Muscle layer of duodenum (tissue), 2 donors: Measurements from ENCODE around the gene OR52B2.

Source experiments
- H3K27ac ChIP-seq: one replicate; pipeline ENCODE4 v1.7.0; 2013; ENCODE audit warnings: mild to moderate bottlenecking, low read length
- H3K27me3 ChIP-seq: one replicate; pipeline ENCODE4 v1.7.0; 2013; ENCODE audit warnings: low read depth, mild to moderate bottlenecking, control low read depth, low read length
- H3K36me3 ChIP-seq, 2 donors: one replicate each; pipeline ENCODE4 v1.7.0; 2013; ENCODE audit warnings: low read length in 2 of 2, control low read depth in 1 of 2, mild to moderate bottlenecking in 1 of 2; ENCODE audit not compliant: insufficient read depth in 2 of 2, control insufficient read depth in 1 of 2
- H3K4me1 ChIP-seq, 2 donors: one replicate each; pipeline ENCODE4 v1.7.0; 2013; ENCODE audit warnings: low read length in 2 of 2, mild to moderate bottlenecking in 2 of 2, control low read depth in 1 of 2, moderate library complexity in 1 of 2; ENCODE audit not compliant: insufficient read depth in 2 of 2, control insufficient read depth in 1 of 2
- H3K4me3 ChIP-seq, 2 donors: one replicate each; pipeline ENCODE4 v1.7.0; 2013; ENCODE audit warnings: low read length in 2 of 2, low read depth in 1 of 2, mild to moderate bottlenecking in 1 of 2
- H3K9me3 ChIP-seq, 2 donors: one replicate each; pipeline ENCODE4 v1.7.0; 2013; ENCODE audit warnings: low read length in 2 of 2, control low read depth in 1 of 2, mild to moderate bottlenecking in 1 of 2; ENCODE audit not compliant: control insufficient read depth in 1 of 2
- donor health status: healthy.

The OR52B2 gene

GRCh38 chr11:6202041-6202440, 31.9 kb upstream of the OR52B2 start:
- H3K4me3 ChIP-seq = no peak overlapping the region
- peaks cover 0 to 6% of the 10 kb centered on the region in 2 donors for H3K36me3 ChIP-seq
- no peaks in the 10 kb centered on the region for H3K27me3 ChIP-seq
- H3K4me1 ChIP-seq = no peaks in the 10 kb centered on the region
- no peaks in the 10 kb centered on the region for H3K9me3 ChIP-seq
- H3K27ac ChIP-seq = no peak overlapping the region

GRCh38 chr11:6201481-6201880, 31.4 kb upstream of the OR52B2 start:
- no peak overlapping the region for H3K27ac ChIP-seq

GRCh38 chr11:6200975-6201374, 30.8 kb upstream of the OR52B2 start:
- H3K36me3 ChIP-seq = peaks cover 0 to 6% of the 10 kb centered on the region in 2 donors
- no peaks in the 10 kb centered on the region for H3K27me3 ChIP-seq
- no peak overlapping the region for H3K27ac ChIP-seq
- no peaks in the 10 kb centered on the region for H3K9me3 ChIP-seq
- H3K4me3 ChIP-seq = no peak overlapping the region
- H3K4me1 ChIP-seq = no peaks in the 10 kb centered on the region

More at GRCh38 chr11:6201481-6201880, 31.4 kb upstream of the OR52B2 start:
- Histone ChIP-seq H3K36me3 (peaks cover 0 to 6% of the 10 kb centered on the region in 2 donors), H3K9me3 (no peaks in the 10 kb centered on the region), H3K4me1 (no peaks in the 10 kb centered on the region), H3K27me3 (no peaks in the 10 kb centered on the region), H3K4me3 (no peak overlapping the region)

- no peaks in the 10 kb centered on the region for H3K9me3 ChIP-seq
- no peak within 1 kb of the TSS for H3K27ac ChIP-seq
- H3K36me3 ChIP-seq = no peaks in the 10 kb centered on the region
- H3K4me1 ChIP-seq = no peaks in the 10 kb centered on the region
- no peak within 1 kb of the TSS for H3K4me3 ChIP-seq
- no peaks in the 10 kb centered on the region for H3K27me3 ChIP-seq
These were observed 29.2 kb upstream of the OR52B2 start, which contains the start of gene OR52W1 for GRCh38 chr11:6199174-6199810. Gene OR52W1 (plus strand): TSS chr11:6199224. CDS start chr11:6199224, 0 bp downstream.

GRCh38 chr11:6197466-6198200, 27.5 kb upstream of the OR52B2 start:
- Histone ChIP-seq H3K36me3 (no peaks in the 10 kb centered on the region), H3K27ac (no peak overlapping the region), H3K4me1 (no peaks in the 10 kb centered on the region), H3K27me3 (no peaks in the 10 kb centered on the region), H3K4me3 (no peak overlapping the region), H3K9me3 (no peaks in the 10 kb centered on the region)

- H3K4me1 ChIP-seq = no peaks in the 10 kb centered on the region
- H3K27ac ChIP-seq = no peak overlapping the region
- no peaks in the 10 kb centered on the region for H3K27me3 ChIP-seq
- no peak overlapping the region for H3K4me3 ChIP-seq
- H3K36me3 ChIP-seq = no peaks in the 10 kb centered on the region
- no peaks in the 10 kb centered on the region for H3K9me3 ChIP-seq
These were observed 26.3 kb upstream of the OR52B2 start for GRCh38 chr11:6196396-6196795.

- H3K27ac ChIP-seq = no peak overlapping the region
- no peaks in the 10 kb centered on the region for H3K9me3 ChIP-seq
- no peaks in the 10 kb centered on the region for H3K4me1 ChIP-seq
- no peaks in the 10 kb centered on the region for H3K36me3 ChIP-seq
- no peaks in the 10 kb centered on the region for H3K27me3 ChIP-seq
- no peak overlapping the region for H3K4me3 ChIP-seq
These were observed 24.0 kb upstream of the OR52B2 start for GRCh38 chr11:6194065-6194581.

GRCh38 chr11:6191742-6192141, 21.6 kb upstream of the OR52B2 start:
- H3K9me3 ChIP-seq = no peaks in the 10 kb centered on the region
- H3K4me3 ChIP-seq = no peak overlapping the region
- H3K27ac ChIP-seq = no peak overlapping the region
- no peaks in the 10 kb centered on the region for H3K27me3 ChIP-seq
- no peaks in the 10 kb centered on the region for H3K36me3 ChIP-seq
- no peaks in the 10 kb centered on the region for H3K4me1 ChIP-seq

- Histone ChIP-seq H3K4me1 (no peaks in the 10 kb centered on the region), H3K36me3 (no peaks in the 10 kb centered on the region), H3K27me3 (no peaks in the 10 kb centered on the region), H3K4me3 (no peak overlapping the region), H3K27ac (no peak overlapping the region), H3K9me3 (no peaks in the 10 kb centered on the region)
These were observed 5.3 kb upstream of the OR52B2 start for GRCh38 chr11:6175440-6175839.

GRCh38 chr11:6156628-6157359, 13.3 kb downstream of the OR52B2 start:
- H3K36me3 ChIP-seq = no peaks in the 10 kb centered on the region
- H3K4me3 ChIP-seq = no peak overlapping the region
- H3K4me1 ChIP-seq = no peaks in the 10 kb centered on the region
- H3K27ac ChIP-seq = no peak overlapping the region
- H3K9me3 ChIP-seq = no peaks in the 10 kb centered on the region
- no peaks in the 10 kb centered on the region for H3K27me3 ChIP-seq

GRCh38 chr11:6152126-6152525, 18.0 kb downstream of the OR52B2 start:
- no peaks in the 10 kb centered on the region for H3K27me3 ChIP-seq
- H3K9me3 ChIP-seq = no peaks in the 10 kb centered on the region
- H3K4me3 ChIP-seq = no peak overlapping the region
- no peak overlapping the region for H3K27ac ChIP-seq
- no peaks in the 10 kb centered on the region for H3K36me3 ChIP-seq
- no peaks in the 10 kb centered on the region for H3K4me1 ChIP-seq
